HG03066 (cell line): ENCODE measurements around the gene SRSF6.
"Not testable (repeated sequence)": the region's sequence is repeated elsewhere in the genome, so short reads cannot be mapped to it uniquely, and the experiment has no call there.

Experiments used
- ATAC-seq: cut with Tn5 transposase; IDR thresholded peaks from one replicate; pipeline ENCODE4 v1.9.1; 2021; ENCODE audit warnings: low read depth; ENCODE audit not compliant: unreplicated experiment

Gene SRSF6

GRCh38 chr20:43448431-43448747 lies 9.3 kb upstream of the SRSF6 start:
- ATAC-seq: not testable (repeated sequence)

- no peak for ATAC-seq
Observed at GRCh38 chr20:43448748-43449535, 8.8 kb upstream of the SRSF6 start.

GRCh38 chr20:43450841-43451799 lies 6.6 kb upstream of the SRSF6 start:
- no peak for ATAC-seq

GRCh38 chr20:43452404-43453126 lies 5.1 kb upstream of the SRSF6 start:
- no peak for ATAC-seq

- ATAC-seq: not testable (repeated sequence)
Observed at GRCh38 chr20:43456252-43456651, 1.4 kb upstream of the SRSF6 start.

- ATAC-seq: peak; percentile 78
Observed at GRCh38 chr20:43456809-43457639, 672 bp upstream of the SRSF6 start.

GRCh38 chr20:43458422-43458924 lies 777 bp downstream of the SRSF6 start:
- ATAC-seq: peak; percentile 19

GRCh38 chr20:43459022-43459942 lies 1.6 kb downstream of the SRSF6 start:
- ATAC-seq: no peak

- no peak for ATAC-seq
Observed at GRCh38 chr20:43460172-43460829, 2.6 kb downstream of the SRSF6 start.

GRCh38 chr20:43460830-43461200 lies 3.1 kb downstream of the SRSF6 start:
- ATAC-seq: no peak

- no peak for ATAC-seq
Observed at GRCh38 chr20:43461894-43462659, 4.4 kb downstream of the SRSF6 start.

GRCh38 chr20:43462660-43463526 lies 5.2 kb downstream of the SRSF6 start:
- no peak for ATAC-seq

- ATAC-seq: no peak
Observed at GRCh38 chr20:43463527-43464218, 6.0 kb downstream of the SRSF6 start.

- ATAC-seq: no peak
Observed at GRCh38 chr20:43464219-43464790, 6.6 kb downstream of the SRSF6 start.

GRCh38 chr20:43465625-43465943 lies 7.9 kb downstream of the SRSF6 start:
- ATAC-seq: no peak

GRCh38 chr20:43467589-43467988 lies 9.9 kb downstream of the SRSF6 start:
- no peak for ATAC-seq
